Mesenteric fat pad (tissue), 1 donor: ENCODE results near the gene ABCC12. TPM values are rescaled to one million over a fixed set of nuclear protein-coding genes. Genes with fewer than 3 reads are reported as not detected.
"Not testable (repeated sequence)": the region's sequence is repeated elsewhere in the genome, so short reads cannot be mapped to it uniquely, and the experiment has no call there.

Experiments used
- DNase-seq: peaks from one replicate; pipeline ENCODE4 v3.0.0-alpha.2; 2020; ENCODE audit warnings: low spot score
- long read RNA-seq: library from polyadenylated mRNA; unstranded; transcript quantifications from one replicate; pipeline ENCODE4 v2.0.0, GENCODE V29; 2020
- total RNA-seq: library from RNA; stranded (reverse); fragmentation: NEBNext Ultra II Directional; extraction: Animal tissue kit (Norgen Biotek cat#: 25700); gene quantifications from one replicate; pipeline ENCODE4 v1.2.1, GENCODE V29; 2021
- donor health status: DM: yes; HTN: yes; CAD: no.

The ABCC12 gene
- not detected for total RNA-seq
- long read RNA-seq = 0 reads

DNA sequence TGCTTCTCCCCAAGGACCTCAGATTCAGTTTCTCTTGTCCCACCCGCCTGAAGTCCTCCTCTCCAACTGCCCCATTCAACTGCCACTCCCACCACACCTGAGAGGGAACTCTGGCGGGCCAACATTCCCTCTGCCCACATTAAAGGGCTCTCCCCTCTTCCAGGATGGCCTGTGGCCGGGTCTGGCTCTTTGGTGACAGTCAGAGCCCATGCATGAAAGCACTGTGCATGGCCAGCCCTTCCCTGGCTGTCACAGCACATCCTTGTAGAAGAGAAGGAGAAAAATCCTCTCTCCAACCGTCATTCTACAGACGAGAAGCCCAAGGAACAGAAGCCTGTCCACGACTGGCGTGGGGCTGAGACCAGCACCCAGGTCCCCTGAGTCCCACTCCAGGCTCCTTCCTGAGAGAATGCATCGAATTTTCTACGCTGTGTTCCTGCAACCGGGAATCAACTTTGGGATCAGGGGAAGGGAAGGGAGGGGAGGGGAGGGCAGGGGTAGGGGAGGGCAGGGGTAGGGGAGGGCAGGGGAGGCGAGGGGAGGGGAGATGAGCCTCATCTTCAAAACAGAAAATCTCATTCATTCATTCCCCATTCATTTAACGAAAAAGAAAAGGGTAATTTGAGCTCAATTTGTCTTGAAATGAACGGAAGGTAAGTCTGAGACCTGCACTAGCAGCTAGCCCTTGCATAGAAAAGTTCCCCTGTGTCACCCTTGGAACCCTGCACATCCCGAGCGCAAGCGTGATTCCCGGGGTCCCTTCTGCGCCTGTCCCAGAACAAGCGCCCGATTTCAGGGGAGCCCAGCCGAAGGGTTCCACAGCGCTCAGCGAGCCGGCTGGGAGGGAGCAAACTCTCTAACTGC, at the start of gene ABCC12:
ABCC12 (minus strand) TSS at position 68 of the 864 bp plus-strand sequence. CDS start 9,569 bp downstream, outside the sequence.
- peak; percentile 81 for DNase-seq

GRCh38 chr16:48204825-48205151, 49.0 kb upstream of the ABCC12 start:
- no peak for DNase-seq

DNA sequence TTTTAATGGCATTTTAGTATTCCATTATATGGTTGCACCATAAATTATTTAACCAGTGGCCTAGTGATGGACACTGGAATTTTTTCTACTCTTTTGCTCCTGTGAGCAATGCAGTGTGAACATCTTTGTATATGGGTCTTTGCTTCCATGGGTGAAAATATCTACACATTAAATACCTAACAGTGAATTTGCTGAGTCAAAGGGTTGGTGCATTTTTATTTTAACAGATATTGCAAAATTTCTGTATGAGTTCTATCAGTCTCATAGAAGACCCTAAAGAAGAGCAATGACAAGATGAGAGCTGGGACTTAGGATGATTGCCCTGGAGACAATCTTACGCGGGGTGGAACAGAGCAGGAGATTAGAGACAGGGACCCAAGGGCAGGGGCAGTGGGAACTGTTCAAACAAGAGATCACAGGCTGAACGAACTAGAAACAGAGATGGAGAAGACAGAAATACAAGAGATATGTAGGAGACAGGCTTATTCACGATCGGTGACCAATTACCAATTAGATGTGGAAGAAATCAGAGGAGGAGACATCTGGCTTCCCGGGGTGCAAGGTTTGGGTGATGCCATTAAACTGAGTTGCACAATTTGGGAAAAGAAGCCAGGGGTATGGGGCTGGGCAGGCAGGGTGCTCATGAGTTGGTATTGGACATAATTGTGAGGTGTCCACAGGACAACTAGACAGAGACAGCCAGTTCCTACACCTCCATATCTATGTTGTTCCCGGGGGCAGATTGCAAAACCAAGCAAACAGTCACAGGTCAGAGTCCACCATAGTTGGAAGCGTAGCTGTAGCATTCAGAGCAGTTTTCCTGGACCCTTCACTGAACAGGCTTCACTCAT, 48.4 kb upstream of the ABCC12 start:
- DNase-seq = no peak

DNA sequence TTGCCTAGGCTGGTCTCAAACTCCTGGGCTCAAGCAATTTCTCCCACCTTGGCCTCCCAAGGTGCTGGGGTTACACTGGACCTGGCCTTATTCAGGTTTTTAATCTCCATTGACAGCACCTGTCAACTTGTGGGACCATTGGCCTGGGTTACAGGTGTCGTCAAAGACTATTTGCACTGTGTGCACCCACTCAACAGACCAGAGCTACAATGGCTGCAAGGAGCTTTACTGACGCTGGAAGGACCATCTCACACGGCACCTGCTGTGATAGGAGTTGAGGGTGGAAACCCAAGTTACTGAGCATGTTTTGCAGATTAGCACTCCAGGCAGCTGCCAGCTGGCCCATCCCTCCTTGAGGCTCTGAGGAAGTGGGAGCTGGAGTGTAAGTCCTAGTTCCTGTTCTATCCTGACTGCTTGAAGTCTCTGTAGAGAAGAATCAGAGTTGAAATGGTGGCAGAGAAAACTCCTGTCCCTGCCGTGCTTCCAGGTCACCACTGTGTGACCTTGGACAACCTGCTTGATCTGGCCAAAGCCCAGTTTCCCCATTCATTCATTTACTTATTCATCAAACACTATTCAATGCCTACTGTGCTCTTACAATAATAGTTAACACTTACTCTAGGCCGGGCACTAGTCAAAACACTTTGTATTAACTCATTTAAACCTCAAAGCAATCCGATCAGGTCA, 45.9 kb upstream of the ABCC12 start:
- peak; percentile 47 for DNase-seq

DNA sequence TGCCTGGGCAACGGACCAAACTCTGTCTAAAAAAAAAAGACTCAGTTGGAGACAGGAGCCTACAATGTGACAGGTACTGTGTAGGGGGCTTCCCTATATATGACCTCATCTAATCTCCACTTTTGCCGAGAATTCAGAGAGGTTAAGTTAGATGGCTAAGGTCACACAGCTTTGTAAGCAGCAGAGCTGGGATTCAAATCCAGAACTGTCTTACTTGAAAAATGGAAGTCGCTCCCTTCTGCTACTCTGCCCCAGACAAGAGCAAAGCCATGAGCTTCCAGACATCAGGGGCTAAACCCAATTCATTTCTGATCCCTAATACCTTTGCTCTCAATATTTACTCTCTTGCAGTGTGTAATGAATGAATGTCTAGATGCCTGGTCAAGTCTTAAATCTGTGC, 41.5 kb upstream of the ABCC12 start:
- no peak for DNase-seq

GRCh38 chr16:48194828-48195556, 39.2 kb upstream of the ABCC12 start:
- no peak for DNase-seq

DNA sequence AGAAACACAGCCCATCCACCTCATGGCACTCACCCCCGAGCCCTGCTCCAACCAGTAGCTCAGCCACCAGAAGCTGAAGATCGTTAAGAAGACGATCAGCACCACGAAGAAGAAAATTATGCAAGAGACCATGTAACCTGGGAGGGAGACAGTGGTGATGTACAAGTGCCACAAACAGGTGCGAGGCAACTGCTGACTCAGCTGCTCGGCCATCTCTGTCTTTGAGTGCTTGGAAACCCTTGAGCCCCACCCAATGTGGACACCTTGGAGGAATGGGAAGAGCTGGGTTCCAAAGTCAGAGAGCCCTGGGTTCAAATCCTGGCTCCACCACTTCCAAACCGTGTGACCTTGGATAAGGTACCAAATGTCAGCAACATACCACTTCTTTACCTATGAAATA, 38.1 kb upstream of the ABCC12 start:
- no peak for DNase-seq

DNA sequence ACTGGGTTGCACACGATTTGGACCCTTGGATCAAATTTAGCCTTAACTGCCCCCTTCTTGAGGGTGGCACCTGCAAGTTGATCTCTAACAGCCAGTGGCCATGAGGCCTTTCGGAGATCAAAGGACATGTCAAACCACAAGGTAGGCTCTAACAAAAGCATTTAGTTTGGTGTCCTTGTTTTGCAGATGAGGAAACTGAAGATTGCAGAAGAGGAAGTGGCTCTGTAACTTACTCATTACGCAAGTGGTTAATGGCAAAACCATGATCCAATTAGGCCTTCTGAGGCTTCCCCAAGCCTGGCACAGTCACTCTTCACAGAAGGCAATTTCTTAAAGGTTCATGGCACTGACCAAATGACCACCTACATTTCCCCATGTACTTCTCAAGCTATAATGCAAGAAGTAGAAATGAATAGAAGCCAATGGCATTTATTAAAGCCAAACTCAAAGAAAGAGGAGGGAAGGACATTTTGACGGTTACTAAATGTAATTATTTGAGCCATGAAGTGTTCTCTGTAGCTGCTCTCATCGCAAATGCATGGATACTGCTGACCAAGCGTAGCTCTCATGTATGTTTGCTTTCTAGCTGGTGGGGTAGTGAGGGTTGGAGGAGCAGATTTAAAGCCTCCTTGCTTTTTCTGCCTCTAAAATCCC, 32.8 kb upstream of the ABCC12 start:
- no peak for DNase-seq

GRCh38 chr16:48187779-48188178, 32.0 kb upstream of the ABCC12 start:
- no peak for DNase-seq

DNA sequence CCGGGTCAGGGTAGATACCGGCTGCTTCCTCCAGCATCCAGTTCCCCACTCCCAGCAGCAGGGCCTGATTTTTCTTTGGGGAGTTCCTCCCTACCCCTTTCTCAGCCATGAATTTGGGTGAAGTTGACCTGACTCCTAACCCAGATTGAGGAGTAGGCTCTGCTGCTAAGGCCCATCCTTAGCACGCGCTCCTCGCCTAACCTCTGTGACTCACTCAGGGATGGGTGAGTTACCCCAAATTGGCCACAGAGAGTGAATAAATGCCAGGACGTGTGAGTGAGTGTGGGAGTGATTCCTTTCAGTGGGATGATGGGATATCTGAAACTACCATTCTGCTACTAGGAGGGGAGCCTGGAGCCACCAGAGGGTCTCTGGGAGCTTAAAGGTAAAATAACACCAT, 28.9 kb upstream of the ABCC12 start:
- no peak for DNase-seq

- no peak for DNase-seq
These were observed 27.3 kb upstream of the ABCC12 start for GRCh38 chr16:48182979-48183537.

DNA sequence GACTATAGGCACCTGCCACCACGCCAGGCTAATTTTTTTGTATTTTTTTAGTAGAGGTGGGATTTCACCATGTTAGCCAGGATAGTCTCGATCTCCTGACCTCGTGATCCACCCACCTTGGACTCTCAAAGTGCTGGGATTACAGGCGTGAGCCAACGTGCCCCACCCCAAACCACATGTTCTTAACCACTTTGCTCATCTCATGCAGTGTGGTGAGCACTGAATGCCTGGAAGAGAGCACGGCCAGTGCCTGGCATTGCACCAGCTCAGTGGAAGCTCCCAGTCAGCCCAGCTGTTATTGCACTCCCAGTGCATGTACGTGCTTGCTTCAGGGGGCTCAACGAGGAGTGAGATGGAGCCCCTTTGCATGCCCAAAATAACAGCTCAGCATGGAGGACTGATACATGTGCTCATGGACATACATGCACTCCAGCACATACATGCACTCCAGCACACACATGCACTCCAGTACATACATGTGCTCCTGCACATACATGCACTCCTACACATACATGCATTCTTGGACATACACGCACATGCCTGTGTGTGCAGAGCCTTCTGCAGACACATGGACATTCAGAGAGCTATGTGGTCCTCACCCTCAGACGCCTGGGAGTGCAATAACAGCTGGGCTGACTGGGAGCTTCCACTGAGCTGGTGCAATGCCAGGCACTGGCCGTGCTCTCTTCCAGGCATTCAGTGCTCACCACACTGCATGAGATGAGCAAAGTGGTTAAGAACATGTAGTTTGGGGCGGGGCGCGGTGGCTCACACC, 26.1 kb upstream of the ABCC12 start:
- DNase-seq = not testable (repeated sequence)

DNA sequence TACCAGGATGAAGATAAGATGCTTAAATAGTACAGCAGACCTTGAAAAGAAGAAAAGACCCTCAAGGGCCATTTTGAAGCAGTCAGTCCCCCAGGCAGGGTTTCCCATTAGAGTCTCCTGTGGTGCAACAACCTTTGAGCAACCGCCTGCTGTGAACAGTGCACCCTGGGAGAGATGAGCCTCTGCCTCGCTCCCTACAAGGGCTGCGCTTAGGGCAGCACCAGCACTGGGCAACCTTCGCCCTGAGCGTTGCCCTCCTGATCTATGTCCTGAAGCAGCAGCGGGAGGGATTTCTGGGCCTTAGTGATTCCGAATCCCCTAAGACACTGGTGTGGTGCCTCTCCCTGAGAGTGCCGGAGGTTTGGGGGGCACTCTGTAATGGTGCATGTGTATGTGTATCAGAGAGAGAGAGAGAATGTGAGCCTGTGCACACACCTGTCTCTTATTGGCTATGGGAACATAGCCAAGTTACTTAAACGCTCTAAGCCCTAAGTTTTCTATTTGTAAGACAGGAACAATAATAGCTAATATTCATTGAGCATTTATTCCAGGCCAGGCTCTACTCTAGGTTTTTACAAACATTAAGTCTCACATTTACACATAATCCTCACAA, 25.2 kb upstream of the ABCC12 start:
- no peak for DNase-seq

GRCh38 chr16:48176635-48177408, 21.0 kb upstream of the ABCC12 start:
- DNase-seq = no peak

GRCh38 chr16:48173889-48174288, 18.1 kb upstream of the ABCC12 start:
- no peak for DNase-seq

DNA sequence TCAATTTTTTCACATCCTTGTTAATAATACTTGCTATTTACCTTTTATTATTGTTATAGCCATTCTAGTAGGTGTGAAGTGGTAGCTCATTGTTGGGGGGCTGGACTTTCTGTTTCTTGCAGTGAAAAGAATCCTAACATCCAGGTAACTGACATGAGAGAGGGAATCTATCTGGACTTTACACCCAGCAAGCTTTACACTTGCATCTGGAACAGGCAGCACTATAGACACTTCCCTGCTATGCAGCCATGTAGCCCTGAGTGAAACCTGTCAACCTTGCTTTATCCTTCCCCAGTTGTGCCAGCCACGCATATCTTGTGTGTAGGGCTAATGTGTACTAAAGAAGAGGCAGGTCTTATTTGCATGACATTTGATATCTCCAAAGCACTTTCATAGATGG, 16.9 kb upstream of the ABCC12 start:
- no peak for DNase-seq

- DNase-seq = no peak
These were observed 14.1 kb upstream of the ABCC12 start for GRCh38 chr16:48169896-48170295.

- DNase-seq = no peak
These were observed 12.3 kb upstream of the ABCC12 start for GRCh38 chr16:48168075-48168474.
